GM19023 (cell line): ENCODE data around the gene RNF212.
"Not testable (repeated sequence)": the region's sequence is repeated elsewhere in the genome, so short reads cannot be mapped to it uniquely, and the experiment has no call there.

Experiments
- ATAC-seq: cut with Tn5 transposase; IDR thresholded peaks from one replicate; pipeline ENCODE4 v1.9.1; 2021; ENCODE audit warnings: mild to moderate bottlenecking, moderate library complexity; ENCODE audit not compliant: unreplicated experiment

The RNF212 gene

GRCh38 chr4:1069394-1069793 is 44.0 kb downstream of the RNF212 start:
- ATAC-seq = no peak

GRCh38 chr4:1065732-1066131 is 47.6 kb downstream of the RNF212 start:
- no peak for ATAC-seq

GRCh38 chr4:1062419-1062818 is 50.9 kb downstream of the RNF212 start:
- ATAC-seq = no peak

GRCh38 chr4:1061760-1062159 is 51.6 kb downstream of the RNF212 start:
- ATAC-seq = no peak

GRCh38 chr4:1061056-1061700 is 52.2 kb downstream of the RNF212 start:
- no peak for ATAC-seq

- ATAC-seq = no peak
Observed at GRCh38 chr4:1060621-1061020, 52.7 kb downstream of the RNF212 start.

- no peak for ATAC-seq
Observed at GRCh38 chr4:1060121-1060520, 53.2 kb downstream of the RNF212 start.

- no peak for ATAC-seq
Observed at GRCh38 chr4:1058997-1059665, 54.2 kb downstream of the RNF212 start.

- no peak for ATAC-seq
Observed at GRCh38 chr4:1058198-1058996, 55.0 kb downstream of the RNF212 start.

GRCh38 chr4:1057403-1057745 is 56.0 kb downstream of the RNF212 start:
- no peak for ATAC-seq

- ATAC-seq = no peak
Observed at GRCh38 chr4:1056671-1057402, 56.5 kb downstream of the RNF212 start.

GRCh38 chr4:1055721-1056590 is 57.4 kb downstream of the RNF212 start:
- no peak for ATAC-seq

GRCh38 chr4:1055243-1055701 is 58.1 kb downstream of the RNF212 start:
- ATAC-seq = not testable (repeated sequence)

GRCh38 chr4:1054696-1055242 is 58.6 kb downstream of the RNF212 start:
- ATAC-seq = not testable (repeated sequence)

GRCh38 chr4:1053891-1054290 is 59.5 kb downstream of the RNF212 start:
- ATAC-seq = not testable (repeated sequence)

GRCh38 chr4:1053080-1053661 is 60.2 kb downstream of the RNF212 start:
- no peak for ATAC-seq

GRCh38 chr4:1052231-1052671 is 61.1 kb downstream of the RNF212 start:
- ATAC-seq = no peak

GRCh38 chr4:1051472-1051871 is 61.9 kb downstream of the RNF212 start:
- ATAC-seq = no peak

- ATAC-seq = no peak
Observed at GRCh38 chr4:1050486-1051213, 62.7 kb downstream of the RNF212 start.
